Measurements from ENCODE around the gene PLRG1.
A peak's percentile ranks its signal among the peaks of the same experiment; 100 is the strongest.
"Not testable (repeated sequence)": the region's sequence is repeated elsewhere in the genome, so short reads cannot be mapped to it uniquely, and the experiment has no call there.

PLRG1 gene

GRCh38 chr4:154549894-154550790, at the start of gene PLRG1:
Gene PLRG1, minus strand, starts transcription at chr4:154550400. Its CDS starts 92 bp downstream, at chr4:154550308.
- peak; percentile 99 for DNase-seq (ENCODE audit: low read depth, low spot score)

- DNase-seq (ENCODE audit: low read depth, low spot score), result no peak
Observed at GRCh38 chr4:154597798-154598774, 47.9 kb upstream of the PLRG1 start.

GRCh38 chr4:154597281-154597680, 47.1 kb upstream of the PLRG1 start:
- DNase-seq (ENCODE audit: low read depth, low spot score), result not testable (repeated sequence)

- no peak for DNase-seq (ENCODE audit: low read depth, low spot score)
Observed at GRCh38 chr4:154595807-154596206, 45.6 kb upstream of the PLRG1 start.

- DNase-seq (ENCODE audit: low read depth, low spot score), result not testable (repeated sequence)
Observed at GRCh38 chr4:154594343-154594742, 44.1 kb upstream of the PLRG1 start.

GRCh38 chr4:154593868-154594267, 43.7 kb upstream of the PLRG1 start:
- DNase-seq (ENCODE audit: low read depth, low spot score), result no peak

GRCh38 chr4:154591890-154592289, 41.7 kb upstream of the PLRG1 start:
- no peak for DNase-seq (ENCODE audit: low read depth, low spot score)

GRCh38 chr4:154590329-154591006, 40.3 kb upstream of the PLRG1 start, which contains the start of gene FGA:
Gene FGA, minus strand, starts transcription at chr4:154590742. Its CDS starts 55 bp downstream, at chr4:154590687.
- no peak for DNase-seq (ENCODE audit: low read depth, low spot score)

- DNase-seq (ENCODE audit: low read depth, low spot score), result no peak
Observed at GRCh38 chr4:154589296-154590197, 39.3 kb upstream of the PLRG1 start.

GRCh38 chr4:154588198-154588597, 38.0 kb upstream of the PLRG1 start:
- DNase-seq (ENCODE audit: low read depth, low spot score), result no peak

GRCh38 chr4:154586296-154587033, 36.3 kb upstream of the PLRG1 start:
- DNase-seq (ENCODE audit: low read depth, low spot score), result no peak

- DNase-seq (ENCODE audit: low read depth, low spot score), result no peak
Observed at GRCh38 chr4:154585369-154586018, 35.3 kb upstream of the PLRG1 start.

- DNase-seq (ENCODE audit: low read depth, low spot score), result no peak
Observed at GRCh38 chr4:154584259-154584658, 34.1 kb upstream of the PLRG1 start.

GRCh38 chr4:154583677-154584076, 33.5 kb upstream of the PLRG1 start:
- DNase-seq (ENCODE audit: low read depth, low spot score), result no peak

GRCh38 chr4:154583230-154583629, 33.0 kb upstream of the PLRG1 start:
- no peak for DNase-seq (ENCODE audit: low read depth, low spot score)

GRCh38 chr4:154582723-154583122, 32.5 kb upstream of the PLRG1 start:
- DNase-seq (ENCODE audit: low read depth, low spot score), result no peak

- no peak for DNase-seq (ENCODE audit: low read depth, low spot score)
Observed at GRCh38 chr4:154579927-154580326, 29.7 kb upstream of the PLRG1 start.

GRCh38 chr4:154578919-154579318, 28.7 kb upstream of the PLRG1 start:
- DNase-seq (ENCODE audit: low read depth, low spot score), result no peak

- DNase-seq (ENCODE audit: low read depth, low spot score), result no peak
Observed at GRCh38 chr4:154577324-154577723, 27.1 kb upstream of the PLRG1 start.

Data from astrocyte of the hippocampus (primary cell).